NB4 (cell line): ENCODE results near the gene CLDN5.

Experiments used
- DNase-seq: peaks from one replicate; pipeline ENCODE4 v3.0.0; 2010; ENCODE audit warnings: low read depth
- H3K4me3 ChIP-seq: one replicate; pipeline ENCODE4 v1.5.1; 2011; ENCODE audit warnings: mild to moderate bottlenecking, low read depth, low read length, moderate library complexity
- MYC ChIP-seq: IDR thresholded peaks from 2 replicates; pipeline ENCODE4 v1.6.1; 2011; ENCODE audit warnings: low read depth, low read length
- POLR2A ChIP-seq: IDR thresholded peaks from 2 replicates; pipeline ENCODE4 v1.6.1; 2011; ENCODE audit warnings: mild to moderate bottlenecking; ENCODE audit not compliant: insufficient read length; ENCODE audit errors: extremely low read depth
- TF ChIP-seq, protein P1 (sequence below): IDR thresholded peaks from 2 replicates; pipeline ENCODE4 v1.6.1; 2011; ENCODE audit warnings: low read depth, low read length
- TF ChIP-seq, protein P2 (sequence below): IDR thresholded peaks from one replicate; pipeline ENCODE4 v1.5.1; 2012; ENCODE audit warnings: low read depth, low read length

Gene CLDN5, protein sequence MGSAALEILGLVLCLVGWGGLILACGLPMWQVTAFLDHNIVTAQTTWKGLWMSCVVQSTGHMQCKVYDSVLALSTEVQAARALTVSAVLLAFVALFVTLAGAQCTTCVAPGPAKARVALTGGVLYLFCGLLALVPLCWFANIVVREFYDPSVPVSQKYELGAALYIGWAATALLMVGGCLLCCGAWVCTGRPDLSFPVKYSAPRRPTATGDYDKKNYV

DNA sequence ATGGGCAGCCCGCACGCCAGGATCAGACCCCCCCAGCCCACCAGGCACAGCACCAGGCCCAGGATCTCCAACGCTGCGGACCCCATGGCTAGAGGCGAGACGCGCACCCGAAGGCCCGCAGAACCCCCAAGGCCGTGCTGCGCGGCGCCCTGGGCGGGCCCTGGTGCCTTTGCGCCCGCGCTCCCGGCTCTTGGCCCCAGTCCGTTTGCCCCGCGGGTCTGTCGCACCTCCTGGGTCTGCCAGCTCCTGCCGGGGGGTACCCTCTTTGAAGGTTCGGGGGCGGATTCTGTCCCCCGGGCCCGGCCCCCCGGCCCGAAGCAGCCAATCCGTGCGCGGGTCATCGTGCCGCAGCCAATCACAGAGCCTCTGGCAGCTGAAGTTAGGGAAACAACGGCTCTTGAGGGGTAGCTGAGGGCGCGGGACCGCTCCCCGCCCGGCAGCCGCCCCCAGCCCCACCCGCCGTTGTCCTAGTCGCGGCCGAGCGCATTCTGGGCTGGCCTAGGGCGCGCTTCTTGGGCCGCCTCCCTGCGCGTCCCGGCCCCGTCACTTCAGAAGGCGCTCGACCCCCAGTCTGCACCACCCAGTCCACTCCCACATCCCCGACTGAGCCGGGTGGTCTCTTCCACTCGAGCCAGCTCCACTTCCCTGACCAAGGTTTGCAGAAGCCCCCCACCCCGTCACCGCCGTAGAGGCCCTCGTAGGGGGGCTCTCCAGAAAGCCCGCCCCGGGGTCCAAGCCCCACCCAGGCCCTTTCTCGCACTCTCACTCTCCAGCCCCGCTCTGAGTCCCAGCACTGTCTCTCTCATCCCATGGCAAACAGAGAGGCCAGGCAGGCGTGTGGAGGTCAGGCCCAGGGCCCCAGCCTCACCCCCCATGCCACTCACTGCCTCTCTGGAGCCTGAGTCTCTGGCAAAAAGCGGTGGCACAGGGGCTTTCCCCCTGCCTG is at the start of gene CLDN5:
CLDN5 (minus strand) TSS at position 241 of the 946 bp plus-strand sequence; CDS start at position 86, 155 bp downstream.
- no peak within 1 kb of the TSS for H3K4me3 ChIP-seq
- no peak for DNase-seq
- TF ChIP-seq, protein P1, sequence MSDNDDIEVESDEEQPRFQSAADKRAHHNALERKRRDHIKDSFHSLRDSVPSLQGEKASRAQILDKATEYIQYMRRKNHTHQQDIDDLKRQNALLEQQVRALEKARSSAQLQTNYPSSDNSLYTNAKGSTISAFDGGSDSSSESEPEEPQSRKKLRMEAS = no peak
- no peak for TF ChIP-seq MYC
- TF ChIP-seq, protein P2, sequence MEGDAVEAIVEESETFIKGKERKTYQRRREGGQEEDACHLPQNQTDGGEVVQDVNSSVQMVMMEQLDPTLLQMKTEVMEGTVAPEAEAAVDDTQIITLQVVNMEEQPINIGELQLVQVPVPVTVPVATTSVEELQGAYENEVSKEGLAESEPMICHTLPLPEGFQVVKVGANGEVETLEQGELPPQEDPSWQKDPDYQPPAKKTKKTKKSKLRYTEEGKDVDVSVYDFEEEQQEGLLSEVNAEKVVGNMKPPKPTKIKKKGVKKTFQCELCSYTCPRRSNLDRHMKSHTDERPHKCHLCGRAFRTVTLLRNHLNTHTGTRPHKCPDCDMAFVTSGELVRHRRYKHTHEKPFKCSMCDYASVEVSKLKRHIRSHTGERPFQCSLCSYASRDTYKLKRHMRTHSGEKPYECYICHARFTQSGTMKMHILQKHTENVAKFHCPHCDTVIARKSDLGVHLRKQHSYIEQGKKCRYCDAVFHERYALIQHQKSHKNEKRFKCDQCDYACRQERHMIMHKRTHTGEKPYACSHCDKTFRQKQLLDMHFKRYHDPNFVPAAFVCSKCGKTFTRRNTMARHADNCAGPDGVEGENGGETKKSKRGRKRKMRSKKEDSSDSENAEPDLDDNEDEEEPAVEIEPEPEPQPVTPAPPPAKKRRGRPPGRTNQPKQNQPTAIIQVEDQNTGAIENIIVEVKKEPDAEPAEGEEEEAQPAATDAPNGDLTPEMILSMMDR = no peak
- TF ChIP-seq POLR2A = no peak

DNA sequence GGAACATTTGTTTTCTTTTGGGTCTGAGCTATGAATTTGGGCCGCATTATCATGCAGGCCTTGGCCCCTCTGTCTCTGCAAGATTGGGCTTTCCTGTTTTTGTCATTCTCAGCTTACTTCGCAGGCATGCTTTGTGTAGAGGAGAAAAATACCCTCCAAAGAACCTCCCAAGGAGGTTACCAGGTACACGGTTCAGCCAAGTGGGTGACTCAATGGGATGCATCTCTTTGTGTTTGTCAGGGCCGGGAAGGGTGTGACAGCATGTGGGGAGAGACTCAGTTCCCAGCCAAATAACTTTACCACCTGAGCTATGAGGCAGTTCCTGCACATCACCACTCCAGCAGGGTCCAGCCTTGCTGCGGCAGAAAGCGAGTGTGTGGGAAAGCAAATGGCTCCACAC is 47.8 kb upstream of the CLDN5 start:
- TF ChIP-seq POLR2A (no peak), MYC (no peak)
- TF ChIP-seq, protein P2 = no peak
- TF ChIP-seq, protein P1 = no peak
- no peak overlapping the region for H3K4me3 ChIP-seq

DNA sequence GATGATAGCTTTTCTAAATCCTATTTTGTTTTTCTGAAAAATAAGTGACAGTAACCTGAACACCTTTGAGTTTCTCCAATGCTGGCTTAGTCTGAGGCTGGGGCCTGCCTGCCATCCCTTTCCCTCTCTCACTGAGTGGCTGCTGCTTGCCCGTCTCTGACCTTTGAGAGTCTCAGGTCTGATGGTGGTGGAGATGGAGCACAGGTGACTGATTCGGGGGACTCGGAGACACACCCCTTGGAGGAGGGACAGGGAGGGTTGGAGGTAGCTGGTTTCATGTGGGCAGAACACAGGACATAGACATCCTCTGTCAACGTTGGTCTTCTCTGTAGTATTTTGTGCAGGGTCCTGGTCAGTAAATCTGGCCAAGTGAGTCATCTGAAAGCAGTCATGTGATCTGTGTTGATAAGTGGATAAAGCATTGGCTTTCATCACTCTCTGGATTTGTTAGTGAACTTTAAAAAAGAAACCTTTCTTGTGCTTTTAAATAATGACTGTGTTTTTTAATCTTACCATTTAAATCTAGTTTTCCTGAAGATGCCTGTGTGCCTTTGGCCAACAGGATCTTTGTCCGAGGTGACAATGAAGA is 47.1 kb upstream of the CLDN5 start:
- DNase-seq = no peak
- TF ChIP-seq, protein P1 = no peak
- TF ChIP-seq POLR2A (no peak), MYC (no peak)
- TF ChIP-seq, protein P2 = no peak
- no peak overlapping the region for H3K4me3 ChIP-seq

More for the DNA sequence above, 47.8 kb upstream of the CLDN5 start:
- DNase-seq = no peak

DNA sequence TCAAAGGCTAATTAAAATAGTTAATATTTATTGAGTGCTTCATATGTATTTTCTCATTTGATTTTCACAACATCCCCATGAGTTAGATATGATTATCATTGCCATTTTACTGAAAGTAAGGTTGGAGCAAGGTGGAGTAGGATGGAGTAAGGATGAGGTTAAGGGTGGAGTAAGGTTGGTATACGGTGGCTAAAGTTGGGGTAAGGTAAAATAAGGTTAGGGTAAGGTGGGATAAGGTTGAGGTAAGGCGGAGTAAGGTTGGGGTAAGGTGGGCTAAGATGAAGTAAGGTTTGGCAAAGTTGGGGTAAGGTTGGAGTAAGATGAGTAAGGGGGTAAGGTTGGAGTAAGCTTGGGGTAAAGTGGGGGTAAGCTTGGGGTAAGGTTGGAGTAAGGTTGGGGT is 45.8 kb upstream of the CLDN5 start:
- DNase-seq = no peak
- no peak overlapping the region for H3K4me3 ChIP-seq
- TF ChIP-seq, protein P2 = no peak
- TF ChIP-seq, protein P1 = no peak
- no peak for TF ChIP-seq MYC
- TF ChIP-seq POLR2A = no peak

DNA sequence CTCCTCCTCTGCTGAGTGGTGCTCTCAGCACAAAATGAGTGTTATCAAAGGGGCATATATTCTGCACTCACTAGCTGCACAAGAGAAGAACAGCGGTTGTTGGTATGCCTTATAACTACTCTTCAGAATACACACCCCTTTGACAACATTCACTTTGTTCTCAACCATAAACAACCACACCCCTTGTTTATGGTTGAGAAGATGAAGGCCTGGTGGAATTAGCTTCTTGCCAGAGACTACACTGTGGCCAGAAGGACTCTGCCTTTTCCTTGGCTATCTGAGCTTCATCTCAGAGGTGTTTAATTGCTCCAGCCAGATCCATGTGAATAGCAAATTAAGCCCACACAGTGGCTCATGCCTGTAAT is 45.0 kb upstream of the CLDN5 start:
- no peak overlapping the region for H3K4me3 ChIP-seq
- TF ChIP-seq, protein P1 = no peak
- TF ChIP-seq, protein P2 = no peak
- no peak for DNase-seq
